ENCODE data around the gene IRF8.
"Not testable (repeated sequence)": the region's sequence is repeated elsewhere in the genome, so short reads cannot be mapped to it uniquely, and the experiment has no call there.

Gene IRF8

GRCh38 chr16:85868495-85868894 is 30.5 kb upstream of the IRF8 start:
- no peak for DNase-seq (ENCODE audit: low read depth, low spot score)

DNA sequence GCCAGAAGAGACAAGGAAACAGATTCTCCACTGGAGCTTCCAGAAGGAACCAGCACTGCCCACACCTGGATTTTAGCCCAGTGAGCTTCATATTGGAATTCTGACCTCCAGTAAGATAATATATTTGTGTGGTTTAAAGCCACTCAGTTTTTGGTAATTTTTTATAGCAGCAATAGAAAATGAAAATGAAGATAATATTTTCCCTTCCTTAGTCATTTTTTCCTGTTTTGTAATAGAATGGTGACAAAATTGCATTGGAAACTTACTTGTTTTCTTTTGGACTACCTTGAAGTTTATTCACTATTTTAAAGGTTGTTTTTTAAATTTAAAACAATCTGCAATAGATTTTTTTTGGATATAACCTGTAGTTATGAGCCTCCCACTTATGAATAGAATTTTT is 29.8 kb upstream of the IRF8 start:
- DNase-seq (ENCODE audit: low read depth, low spot score): no peak

DNA sequence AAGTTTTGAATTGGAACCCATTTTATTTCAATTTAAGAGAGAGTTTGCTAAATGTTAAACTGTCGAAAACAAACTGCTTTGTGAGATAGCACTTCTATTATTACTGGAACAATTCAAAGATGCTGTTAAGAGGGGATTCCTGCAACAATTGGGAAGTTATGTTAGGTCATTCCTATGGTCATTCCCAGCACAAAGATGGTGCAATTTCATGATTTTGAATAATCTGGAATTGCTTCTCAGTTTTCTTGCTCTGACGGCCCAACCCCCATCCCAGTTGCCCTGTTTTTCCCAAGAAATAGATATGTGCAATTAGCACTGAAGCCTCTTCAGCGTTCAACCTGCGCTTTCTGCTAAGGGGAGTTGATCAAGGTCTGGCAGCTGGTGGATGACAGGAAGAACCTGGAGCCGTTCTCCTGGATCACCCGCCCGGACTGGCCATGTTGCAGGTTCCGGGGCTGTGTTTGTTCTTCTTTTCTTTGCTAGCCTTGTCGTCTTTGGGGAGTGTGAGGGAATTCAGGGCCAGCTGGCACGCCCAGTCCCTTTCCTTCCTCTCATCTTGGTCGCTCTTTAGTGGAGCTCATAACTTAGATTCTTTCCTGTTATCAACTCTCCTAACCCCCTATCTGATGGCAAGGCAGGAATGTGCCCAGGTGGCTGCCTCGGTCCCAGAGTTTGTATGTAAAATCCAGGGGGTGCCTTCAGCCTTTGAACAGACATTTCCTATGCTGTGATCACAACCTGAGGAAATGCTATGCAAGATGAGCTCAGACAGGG is 29.0 kb upstream of the IRF8 start:
- DNase-seq (ENCODE audit: low read depth, low spot score): peak; percentile 26

DNA sequence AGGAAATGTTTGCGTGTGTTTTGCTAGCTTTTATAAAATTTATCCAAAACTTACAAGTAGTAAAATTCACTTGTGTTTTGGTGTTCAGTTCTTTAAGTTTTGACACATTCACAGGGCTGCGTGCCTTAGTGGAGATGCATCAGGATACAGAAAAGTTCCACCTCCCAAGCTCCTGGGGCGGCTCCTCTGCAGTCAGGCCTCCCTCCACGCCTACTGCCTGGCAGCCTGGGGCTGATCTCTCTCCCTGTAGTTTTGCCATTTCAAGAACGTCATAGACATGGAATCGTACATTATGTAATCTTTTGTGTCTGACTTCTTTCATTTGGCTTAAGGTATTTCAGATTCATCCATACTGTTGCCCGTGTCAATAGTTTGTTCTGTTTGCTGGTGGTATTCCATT is 27.2 kb upstream of the IRF8 start:
- no peak for DNase-seq (ENCODE audit: low read depth, low spot score)

GRCh38 chr16:85872734-85873133 is 26.2 kb upstream of the IRF8 start:
- no peak for DNase-seq (ENCODE audit: low read depth, low spot score)

- DNase-seq (ENCODE audit: low read depth, low spot score): no peak
Measured at GRCh38 chr16:85873153-85873552, 25.8 kb upstream of the IRF8 start.

GRCh38 chr16:85874031-85874430 is 24.9 kb upstream of the IRF8 start:
- not testable (repeated sequence) for DNase-seq (ENCODE audit: low read depth, low spot score)

DNA sequence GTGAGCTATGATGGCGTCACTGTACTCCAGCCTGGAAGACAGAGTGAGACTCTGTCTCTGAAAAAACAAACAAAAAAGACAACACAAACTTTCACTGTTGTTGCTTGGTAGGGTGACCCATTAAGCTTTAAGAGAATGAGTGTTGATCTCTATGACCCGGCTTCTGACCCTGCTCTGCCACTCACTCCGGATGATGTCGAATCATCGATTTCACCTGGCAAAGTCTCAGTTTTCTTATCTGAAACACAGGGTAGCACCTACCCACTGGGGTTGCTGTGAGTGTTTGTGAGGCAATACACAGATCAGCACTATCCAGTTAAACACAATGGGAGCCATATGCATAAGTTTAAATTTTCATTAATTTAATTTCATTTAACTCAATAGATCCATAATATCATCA is 20.6 kb upstream of the IRF8 start:
- DNase-seq (ENCODE audit: low read depth, low spot score): no peak

DNA sequence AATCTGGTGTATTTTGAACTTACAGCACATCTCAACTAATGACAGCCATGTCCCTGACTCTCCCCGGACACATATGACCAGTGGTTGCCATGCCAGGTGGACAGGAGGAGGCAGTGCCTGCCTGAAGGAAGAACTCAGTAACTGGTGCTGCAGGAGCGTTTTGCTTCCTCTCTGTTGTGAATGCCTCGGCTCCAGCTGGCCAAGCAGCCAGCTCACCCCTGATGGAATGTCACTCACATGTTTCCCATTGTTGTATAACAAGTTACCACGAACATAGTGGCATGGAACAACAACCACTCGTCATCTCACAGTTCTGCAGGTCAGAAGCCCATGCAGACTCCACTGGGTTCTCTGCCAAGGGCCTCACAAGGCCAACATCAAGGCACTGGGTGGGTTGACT is 20.1 kb upstream of the IRF8 start:
- peak; percentile 29 for DNase-seq (ENCODE audit: low read depth, low spot score)

DNA sequence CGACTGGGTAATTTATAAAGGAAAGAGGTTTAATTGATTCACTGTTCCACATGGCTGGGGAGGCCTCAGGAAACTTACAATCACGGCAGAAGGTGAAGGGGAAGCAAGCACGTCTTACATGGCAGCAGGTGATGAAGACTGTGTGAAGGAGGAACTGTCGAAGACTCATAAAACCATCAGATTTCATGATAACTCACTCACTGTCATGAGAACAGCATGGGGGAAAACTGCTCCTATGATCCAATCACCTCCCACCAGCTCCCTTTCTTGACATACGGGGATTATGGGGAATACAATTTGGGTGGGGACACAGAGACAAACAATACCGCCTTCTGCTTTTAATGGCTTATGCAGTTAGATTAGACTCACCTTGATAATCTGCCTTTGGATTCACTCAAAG is 19.4 kb upstream of the IRF8 start:
- no peak for DNase-seq (ENCODE audit: low read depth, low spot score)

- DNase-seq (ENCODE audit: low read depth, low spot score): no peak
Measured at GRCh38 chr16:85879975-85880831, 18.8 kb upstream of the IRF8 start.

DNA sequence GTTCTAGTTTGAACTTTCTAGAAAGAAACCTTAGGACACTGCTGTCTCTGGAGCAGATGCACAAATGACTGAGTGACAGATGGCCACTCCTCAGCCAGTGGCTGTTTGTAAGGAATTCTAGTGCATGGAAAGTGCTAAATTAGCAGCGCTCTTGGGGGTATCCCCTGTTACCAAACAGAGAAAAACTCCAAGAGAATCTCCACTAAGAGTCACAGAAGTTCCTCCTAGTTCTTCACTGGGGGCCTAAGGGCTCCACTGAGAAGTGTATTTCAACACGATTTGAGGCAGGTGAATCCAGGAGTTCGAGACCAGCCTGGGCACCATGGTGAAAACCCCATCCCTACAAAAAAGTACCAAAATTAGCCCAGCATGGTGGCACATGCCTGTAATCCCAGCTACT is 18.1 kb upstream of the IRF8 start:
- DNase-seq (ENCODE audit: low read depth, low spot score): no peak

DNA sequence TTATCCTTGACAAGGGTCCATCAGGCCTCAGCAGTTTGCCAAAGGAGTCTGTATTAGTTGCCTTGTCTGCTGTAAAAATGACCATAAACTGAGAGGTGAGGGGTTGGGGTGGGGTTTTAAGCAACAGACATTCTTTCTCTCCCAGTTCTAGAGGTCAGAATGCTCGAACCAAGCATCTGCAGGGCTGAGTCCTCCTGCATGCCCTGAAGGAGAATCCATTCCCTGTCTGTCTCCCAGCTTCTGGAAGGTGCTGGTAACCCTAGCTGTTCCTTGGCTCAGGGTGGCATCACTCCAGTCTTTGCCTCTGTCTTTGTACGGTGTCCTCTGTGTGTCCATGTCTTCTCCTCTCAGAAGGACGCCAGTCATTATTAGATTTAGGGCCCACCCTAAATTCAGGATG is 17.5 kb upstream of the IRF8 start:
- DNase-seq (ENCODE audit: low read depth, low spot score): no peak

DNA sequence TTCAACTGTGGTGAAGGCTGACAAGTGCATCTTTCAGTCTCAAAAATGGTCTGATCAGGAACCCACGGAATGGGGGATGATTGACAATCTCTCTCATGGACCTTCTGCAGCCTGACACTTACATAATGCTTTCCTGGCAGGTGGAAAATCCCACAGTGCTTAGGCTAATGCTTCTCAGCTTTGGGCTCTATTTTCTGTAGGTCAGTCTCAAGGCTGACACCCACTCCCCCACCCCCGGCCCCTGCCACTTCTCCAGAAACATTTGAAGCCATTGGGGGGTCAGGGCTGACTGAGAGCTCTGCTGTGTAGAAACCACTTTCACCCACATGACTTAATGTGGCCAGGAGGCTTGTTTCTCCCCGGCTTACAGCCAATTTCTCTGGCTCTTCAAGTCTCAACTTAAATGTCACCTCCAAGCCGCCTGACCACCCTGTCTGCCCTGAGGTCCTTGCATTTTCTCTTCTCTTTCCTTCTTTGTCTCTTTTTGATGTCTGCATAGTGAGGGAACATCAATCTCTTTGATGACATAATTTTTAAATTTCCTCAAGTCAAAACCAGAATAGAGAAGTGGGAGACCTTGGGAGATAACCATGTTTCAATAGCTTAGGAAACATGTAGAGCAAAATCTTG is 16.7 kb upstream of the IRF8 start:
- no peak for DNase-seq (ENCODE audit: low read depth, low spot score)

DNA sequence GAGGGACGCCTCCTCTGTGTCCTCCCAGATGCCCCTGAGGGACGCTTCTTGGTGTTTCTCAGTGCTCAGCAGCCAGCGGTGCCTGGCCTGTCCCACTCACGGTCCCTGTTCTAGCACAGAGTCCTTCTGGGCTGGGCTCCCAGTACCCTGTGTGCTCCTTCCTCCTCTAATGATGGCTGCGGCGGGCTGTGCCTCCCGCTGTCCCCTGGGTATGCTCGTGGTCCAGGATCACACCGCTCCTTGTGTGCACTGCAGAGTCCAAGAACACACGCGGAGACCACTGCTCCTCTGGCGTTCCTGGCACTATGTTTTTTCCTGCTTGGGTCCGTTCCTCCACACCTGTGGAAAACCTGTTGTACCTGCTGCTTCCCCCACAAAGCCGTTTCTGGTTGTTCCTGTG is 15.1 kb upstream of the IRF8 start:
- no peak for DNase-seq (ENCODE audit: low read depth, low spot score)

GRCh38 chr16:85884808-85885463 is 14.0 kb upstream of the IRF8 start:
- DNase-seq (ENCODE audit: low read depth, low spot score): no peak

DNA sequence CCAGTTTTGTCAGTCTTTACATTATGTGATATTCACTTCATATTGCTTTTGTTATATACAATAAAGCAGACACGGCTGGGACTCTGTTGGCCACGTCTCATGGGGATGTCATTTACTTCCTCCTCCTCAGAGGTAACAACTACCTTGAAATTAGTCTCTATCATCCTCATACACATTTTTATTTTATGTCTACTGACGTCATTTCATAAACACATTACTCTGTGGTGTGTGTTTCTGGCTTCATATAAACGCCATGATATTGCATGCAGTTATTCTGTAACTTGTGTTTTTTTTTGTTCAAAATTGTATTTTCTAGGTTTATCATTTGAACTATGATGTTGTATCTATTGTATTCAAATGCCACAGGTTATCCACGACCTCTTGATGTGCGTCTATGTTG is 13.4 kb upstream of the IRF8 start:
- no peak for DNase-seq (ENCODE audit: low read depth, low spot score)

GRCh38 chr16:85888405-85889331 is 10.3 kb upstream of the IRF8 start:
- DNase-seq (ENCODE audit: low read depth, low spot score): no peak

- peak; percentile 29 for DNase-seq (ENCODE audit: low read depth, low spot score)
Measured at GRCh38 chr16:85891033-85891775, 7.8 kb upstream of the IRF8 start.

DNA sequence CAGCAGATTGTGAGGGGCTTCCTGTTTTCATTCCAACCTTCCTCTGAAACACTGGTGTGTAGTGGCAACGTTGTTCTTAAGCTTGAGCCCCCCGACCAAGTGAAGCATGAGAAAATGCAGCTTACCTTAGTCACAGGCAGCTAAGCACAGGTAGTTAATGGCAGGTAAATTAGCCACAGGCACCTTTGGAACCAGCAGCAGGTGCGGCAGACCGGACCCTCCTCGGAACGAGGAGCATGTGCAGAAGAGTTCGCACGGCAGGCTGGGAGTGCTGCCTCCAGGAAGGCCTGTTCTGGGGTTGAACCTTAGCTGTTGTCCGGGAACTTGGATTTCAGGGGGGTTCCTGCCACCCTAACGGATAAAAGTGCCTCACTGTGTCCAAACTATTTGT is 7.2 kb upstream of the IRF8 start:
- no peak for DNase-seq (ENCODE audit: low read depth, low spot score)
